Measurements from ENCODE around the gene CHCT1. TPM values are rescaled to one million over a fixed set of nuclear protein-coding genes. Genes with fewer than 3 reads are reported as not detected.
"Not testable (repeated sequence)": the region's sequence is repeated elsewhere in the genome, so short reads cannot be mapped to it uniquely, and the experiment has no call there.

Gene CHCT1
- total RNA-seq, 4 donors from 2014 or later: not detected

DNA sequence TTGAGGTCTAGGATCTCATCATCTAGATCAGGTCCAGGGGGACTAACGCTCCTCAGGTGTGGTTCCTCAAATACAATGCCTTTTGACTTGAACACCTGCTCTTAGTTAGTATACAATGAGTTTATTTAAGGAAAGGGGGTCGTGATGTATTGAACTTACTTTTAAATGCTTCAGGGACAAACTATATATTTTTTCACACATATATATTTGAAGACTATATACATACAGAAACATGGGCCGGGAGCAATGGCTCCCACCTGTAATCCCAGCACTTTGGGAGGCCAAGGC lies 18.8 kb upstream of the CHCT1 start:
- TF ChIP-seq, protein P1, sequence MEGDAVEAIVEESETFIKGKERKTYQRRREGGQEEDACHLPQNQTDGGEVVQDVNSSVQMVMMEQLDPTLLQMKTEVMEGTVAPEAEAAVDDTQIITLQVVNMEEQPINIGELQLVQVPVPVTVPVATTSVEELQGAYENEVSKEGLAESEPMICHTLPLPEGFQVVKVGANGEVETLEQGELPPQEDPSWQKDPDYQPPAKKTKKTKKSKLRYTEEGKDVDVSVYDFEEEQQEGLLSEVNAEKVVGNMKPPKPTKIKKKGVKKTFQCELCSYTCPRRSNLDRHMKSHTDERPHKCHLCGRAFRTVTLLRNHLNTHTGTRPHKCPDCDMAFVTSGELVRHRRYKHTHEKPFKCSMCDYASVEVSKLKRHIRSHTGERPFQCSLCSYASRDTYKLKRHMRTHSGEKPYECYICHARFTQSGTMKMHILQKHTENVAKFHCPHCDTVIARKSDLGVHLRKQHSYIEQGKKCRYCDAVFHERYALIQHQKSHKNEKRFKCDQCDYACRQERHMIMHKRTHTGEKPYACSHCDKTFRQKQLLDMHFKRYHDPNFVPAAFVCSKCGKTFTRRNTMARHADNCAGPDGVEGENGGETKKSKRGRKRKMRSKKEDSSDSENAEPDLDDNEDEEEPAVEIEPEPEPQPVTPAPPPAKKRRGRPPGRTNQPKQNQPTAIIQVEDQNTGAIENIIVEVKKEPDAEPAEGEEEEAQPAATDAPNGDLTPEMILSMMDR (IDR thresholded peaks at IDR 0.05): no peak
- DNase-seq (ENCODE audit: low spot score): no peak
- ATAC-seq (ENCODE audit: low FRiP score): no peak

DNA sequence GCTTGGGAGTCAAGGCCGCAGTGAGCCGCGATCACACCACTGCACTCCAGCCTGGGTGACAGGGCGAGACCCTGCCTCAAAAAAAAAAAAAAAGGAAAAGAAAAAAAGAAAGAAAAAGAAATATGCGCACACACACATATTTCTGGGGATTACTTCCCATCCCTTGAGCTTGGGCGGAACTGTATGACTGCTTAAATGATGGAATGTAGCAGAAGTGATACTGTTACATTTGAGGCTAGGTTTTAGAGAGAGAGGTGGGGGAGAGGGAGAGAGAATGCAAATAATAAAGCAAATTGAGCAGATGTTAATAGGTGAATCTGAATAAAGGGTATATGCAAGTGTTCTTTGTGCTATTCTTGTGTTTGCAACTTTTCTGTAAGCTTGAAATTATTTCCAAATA lies 18.3 kb upstream of the CHCT1 start:
- no peak for DNase-seq (ENCODE audit: low spot score)
- TF ChIP-seq, protein P1 (IDR thresholded peaks at IDR 0.05): no peak
- ATAC-seq (ENCODE audit: low FRiP score): no peak

DNA sequence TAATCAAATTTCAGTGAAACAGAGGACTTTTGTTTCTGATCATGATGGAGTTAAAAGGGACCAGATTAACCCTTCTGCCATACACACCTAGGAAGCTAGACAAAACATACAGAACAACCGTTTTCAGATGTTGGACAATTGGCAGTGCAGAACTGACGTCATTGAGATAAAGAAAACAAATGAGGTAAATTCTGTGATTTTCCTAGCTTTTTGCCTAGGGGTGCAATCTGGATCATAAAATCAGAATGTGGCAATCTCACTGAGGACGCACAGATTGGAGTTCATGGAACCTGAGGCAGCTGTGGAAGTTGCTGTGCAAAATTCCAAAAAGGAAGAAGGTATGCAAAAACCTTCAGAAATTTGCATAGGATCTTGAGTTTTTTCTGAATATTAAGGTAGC lies 15.4 kb upstream of the CHCT1 start:
- ATAC-seq (ENCODE audit: low FRiP score) (no peak), DNase-seq (ENCODE audit: low spot score) (no peak)
- TF ChIP-seq, protein P1 (IDR thresholded peaks at IDR 0.05): no peak

DNA sequence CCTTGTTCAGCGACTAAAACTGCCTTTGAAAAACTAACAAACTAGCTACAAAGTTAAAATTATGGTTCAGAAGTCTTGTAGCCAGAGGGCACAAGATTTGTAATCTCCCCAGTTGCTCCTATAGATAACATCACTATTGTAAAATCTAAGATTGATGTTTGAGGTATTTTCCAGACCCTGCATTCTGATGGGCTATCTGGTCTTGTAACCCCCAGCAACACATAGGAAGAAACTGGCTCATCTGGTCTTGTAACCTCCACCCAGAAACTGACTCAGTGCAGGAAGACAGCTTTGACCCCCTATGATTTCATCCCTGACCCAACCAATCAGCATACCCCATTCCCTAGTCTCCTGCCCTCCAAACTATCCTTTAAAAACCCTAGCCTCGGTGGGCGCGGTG lies 12.3 kb upstream of the CHCT1 start:
- DNase-seq (ENCODE audit: low spot score) (no peak), ATAC-seq (ENCODE audit: low FRiP score) (no peak)
- TF ChIP-seq, protein P1 (IDR thresholded peaks at IDR 0.05): no peak

DNA sequence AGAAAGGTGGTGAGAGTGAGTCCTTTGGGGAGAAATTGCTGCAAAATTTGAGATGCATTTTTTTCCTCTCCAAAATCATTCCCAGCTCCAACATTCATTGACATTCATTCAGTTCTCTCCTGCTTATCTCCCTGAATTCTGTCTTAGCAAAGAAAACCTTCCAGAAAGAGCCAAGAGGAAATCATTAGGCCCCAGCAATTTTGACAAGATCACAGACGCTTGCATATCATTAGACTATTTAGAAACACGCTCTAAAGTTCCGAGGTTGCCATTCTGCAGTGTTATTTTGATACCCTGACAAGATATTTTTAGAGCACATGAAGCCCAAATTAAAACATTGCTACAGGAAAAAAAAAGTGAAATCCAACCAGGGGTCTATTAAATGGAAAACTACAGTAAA lies 9.6 kb upstream of the CHCT1 start:
- TF ChIP-seq, protein P1 (IDR thresholded peaks at IDR 0.05): no peak
- no peak for ATAC-seq (ENCODE audit: low FRiP score)
- no peak for DNase-seq (ENCODE audit: low spot score)

DNA sequence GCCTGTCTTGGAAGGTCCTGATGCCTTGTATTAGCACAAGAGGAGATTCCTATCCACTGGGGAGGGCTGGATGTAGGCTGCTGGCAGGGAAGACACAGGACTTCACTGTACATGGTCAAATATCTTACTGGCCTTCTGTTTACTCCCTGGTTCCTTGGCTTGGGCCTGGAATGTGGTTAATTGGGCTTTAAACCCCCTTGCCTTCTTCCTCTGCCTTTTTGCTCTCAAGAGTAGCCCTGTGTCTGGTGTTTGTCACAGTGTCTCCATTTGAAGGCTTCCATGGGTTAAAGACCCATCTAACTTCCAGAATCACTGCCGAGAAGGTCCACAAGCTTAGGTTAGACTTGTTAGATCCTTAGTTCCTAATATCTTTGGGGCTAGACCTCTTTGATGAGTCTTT lies 7.1 kb upstream of the CHCT1 start:
- DNase-seq (ENCODE audit: low spot score) (no peak), ATAC-seq (ENCODE audit: low FRiP score) (no peak)
- TF ChIP-seq, protein P1 (IDR thresholded peaks at IDR 0.05): no peak

DNA sequence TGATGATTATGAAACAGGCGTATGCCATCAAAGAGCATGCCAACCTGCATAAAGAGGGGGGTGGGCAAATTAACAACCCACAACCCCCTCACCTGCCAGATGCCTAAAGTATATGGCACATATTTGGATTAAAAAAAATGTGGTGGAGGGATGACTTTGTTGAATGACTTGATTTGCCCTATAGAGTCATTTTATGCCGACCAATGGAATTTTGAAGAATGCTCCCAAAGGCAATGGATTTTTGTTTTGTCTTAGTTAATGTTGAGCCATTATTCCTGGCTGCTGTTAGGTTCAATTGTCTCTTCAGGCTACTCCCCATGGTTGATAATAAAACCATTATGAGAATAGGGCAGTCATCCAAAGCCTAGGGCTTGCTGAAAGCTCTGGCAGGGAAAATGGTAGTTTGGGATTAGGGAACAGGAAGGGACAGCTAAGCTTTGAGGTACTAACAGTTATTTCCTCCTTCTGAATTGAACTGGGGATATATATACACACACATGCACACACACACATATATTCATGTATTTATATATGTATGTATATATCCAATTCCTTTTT lies 5.8 kb upstream of the CHCT1 start:
- TF ChIP-seq, protein P1 (IDR thresholded peaks at IDR 0.05): no peak
- DNase-seq (ENCODE audit: low spot score): no peak
- ATAC-seq (ENCODE audit: low FRiP score): no peak

DNA sequence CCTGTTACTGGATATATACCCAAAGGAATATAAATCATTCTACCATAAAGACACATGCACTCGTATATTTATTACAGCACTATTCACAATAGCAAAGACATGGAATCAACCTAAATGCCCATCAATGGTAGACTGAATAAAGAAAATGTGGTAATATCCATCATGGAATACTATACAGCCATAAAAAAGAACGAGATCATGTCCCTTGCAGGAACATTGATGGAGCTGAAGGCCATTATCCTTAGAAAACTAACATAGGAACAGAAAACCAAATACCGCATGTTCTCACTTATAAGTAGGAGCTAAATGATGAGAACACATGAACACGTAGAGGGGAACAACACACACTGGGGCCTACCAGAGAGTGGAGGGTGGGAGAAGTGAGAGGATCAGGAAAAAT lies 3.3 kb upstream of the CHCT1 start:
- ATAC-seq (ENCODE audit: low FRiP score); DNase-seq (ENCODE audit: low spot score): not testable (repeated sequence)

DNA sequence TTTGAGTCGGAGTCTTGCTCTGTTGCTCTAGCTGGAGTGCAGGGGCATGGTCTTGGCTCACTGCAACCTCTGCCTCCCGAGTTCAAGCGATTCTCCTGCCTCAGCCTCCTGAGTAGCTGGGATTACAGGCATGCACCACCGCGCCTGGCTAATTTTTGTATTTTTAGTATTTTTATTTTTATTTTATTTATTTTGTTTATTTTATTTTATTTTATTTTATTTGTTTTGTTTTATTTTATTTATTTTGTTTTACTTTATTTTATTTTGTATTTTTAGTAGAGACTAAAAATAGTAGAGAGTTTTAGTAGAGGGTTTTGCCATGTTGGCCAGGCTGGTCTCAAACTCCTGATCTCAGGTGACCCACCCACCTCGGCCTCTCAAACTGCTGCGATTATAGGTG lies 2.4 kb upstream of the CHCT1 start:
- DNase-seq (ENCODE audit: low spot score); ATAC-seq (ENCODE audit: low FRiP score): not testable (repeated sequence)
